AG09309 (cell line): ENCODE data around the gene KDM4C.
A peak's percentile ranks its signal among the peaks of the same experiment; 100 is the strongest.
"Not testable (repeated sequence)": the region's sequence is repeated elsewhere in the genome, so short reads cannot be mapped to it uniquely, and the experiment has no call there.

ENCODE experiments used
- DNase-seq: peaks from one replicate; pipeline ENCODE4 v3.0.0-alpha.2; 2010; ENCODE audit warnings: low read depth
- H3K4me3 ChIP-seq: 2 replicates; pipeline ENCODE4 v1.5.1; 2011; ENCODE audit warnings: mild to moderate bottlenecking, low read depth, low read length, moderate library complexity; ENCODE audit not compliant: control insufficient read depth
- TF ChIP-seq, protein P1 (sequence below): IDR thresholded peaks from 2 replicates; pipeline ENCODE4 v1.5.1; 2011; ENCODE audit warnings: mild to moderate bottlenecking, low read depth, low read length, inconsistent platforms; ENCODE audit not compliant: insufficient read depth, control insufficient read depth; ENCODE audit errors: missing control alignments

The KDM4C gene

DNA sequence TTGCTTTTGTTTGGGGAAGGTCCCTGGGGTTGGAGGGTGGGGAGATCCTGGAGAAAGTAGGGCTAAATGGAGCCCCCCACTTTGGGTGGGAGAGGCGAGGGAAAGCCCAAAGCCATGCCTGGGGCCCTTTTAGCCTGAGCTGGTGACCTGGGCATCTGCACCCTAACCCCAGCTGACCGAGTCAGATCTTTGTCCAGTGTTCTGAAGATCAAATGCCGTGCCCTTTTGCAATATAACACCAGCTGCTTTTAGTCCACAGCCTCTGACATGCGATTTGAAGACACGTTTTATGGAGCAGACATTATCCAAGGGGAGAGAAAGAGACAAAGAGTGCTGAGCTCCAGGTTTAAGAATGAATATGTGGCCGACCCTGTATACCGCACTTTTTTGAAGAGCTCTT, 416.5 kb downstream of the KDM4C start:
- no peak for DNase-seq
- no peak overlapping the region for H3K4me3 ChIP-seq

DNA sequence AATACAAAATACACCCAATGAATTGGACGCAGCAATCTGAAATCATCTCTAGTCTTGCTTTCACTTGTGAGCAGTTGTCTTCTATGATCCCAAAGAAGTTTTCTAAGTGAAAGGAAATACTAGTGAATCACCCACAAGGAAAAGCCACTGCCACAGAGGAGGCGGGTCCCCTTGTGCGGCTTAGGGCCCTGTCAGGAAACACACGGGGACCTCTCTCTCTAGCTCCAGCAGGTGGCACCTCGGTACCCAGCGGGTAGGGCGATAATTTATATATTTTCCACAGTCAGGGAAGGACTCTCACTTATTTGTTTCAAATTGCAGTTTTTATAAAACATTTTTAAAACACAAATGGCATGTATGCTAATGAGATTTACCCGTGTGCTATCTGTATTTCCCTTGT, 417.1 kb downstream of the KDM4C start:
- no peak overlapping the region for H3K4me3 ChIP-seq
- DNase-seq, result no peak
- TF ChIP-seq, protein P1, sequence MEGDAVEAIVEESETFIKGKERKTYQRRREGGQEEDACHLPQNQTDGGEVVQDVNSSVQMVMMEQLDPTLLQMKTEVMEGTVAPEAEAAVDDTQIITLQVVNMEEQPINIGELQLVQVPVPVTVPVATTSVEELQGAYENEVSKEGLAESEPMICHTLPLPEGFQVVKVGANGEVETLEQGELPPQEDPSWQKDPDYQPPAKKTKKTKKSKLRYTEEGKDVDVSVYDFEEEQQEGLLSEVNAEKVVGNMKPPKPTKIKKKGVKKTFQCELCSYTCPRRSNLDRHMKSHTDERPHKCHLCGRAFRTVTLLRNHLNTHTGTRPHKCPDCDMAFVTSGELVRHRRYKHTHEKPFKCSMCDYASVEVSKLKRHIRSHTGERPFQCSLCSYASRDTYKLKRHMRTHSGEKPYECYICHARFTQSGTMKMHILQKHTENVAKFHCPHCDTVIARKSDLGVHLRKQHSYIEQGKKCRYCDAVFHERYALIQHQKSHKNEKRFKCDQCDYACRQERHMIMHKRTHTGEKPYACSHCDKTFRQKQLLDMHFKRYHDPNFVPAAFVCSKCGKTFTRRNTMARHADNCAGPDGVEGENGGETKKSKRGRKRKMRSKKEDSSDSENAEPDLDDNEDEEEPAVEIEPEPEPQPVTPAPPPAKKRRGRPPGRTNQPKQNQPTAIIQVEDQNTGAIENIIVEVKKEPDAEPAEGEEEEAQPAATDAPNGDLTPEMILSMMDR, result no peak

More for the DNA sequence above, 416.5 kb downstream of the KDM4C start:
- TF ChIP-seq, protein P1, result no peak

DNA sequence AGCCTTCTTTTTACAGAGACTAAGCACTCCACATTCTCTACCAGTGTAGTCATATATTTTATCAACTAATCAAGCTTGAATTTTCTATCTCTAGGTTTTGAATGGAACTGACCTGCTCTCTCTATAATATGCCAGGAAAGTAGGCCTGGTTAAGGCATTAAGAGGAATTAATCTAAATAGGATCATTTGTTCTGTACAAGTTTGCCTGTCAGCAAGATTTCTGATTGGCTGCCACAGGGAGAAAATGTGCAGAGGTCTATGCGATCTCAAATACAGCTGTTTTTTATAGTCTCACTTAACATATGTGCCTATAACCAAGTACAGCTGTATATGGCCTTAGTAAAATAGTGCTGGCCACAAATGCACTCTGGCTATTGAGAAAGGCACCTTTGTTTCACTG, 418.8 kb downstream of the KDM4C start:
- TF ChIP-seq, protein P1, result no peak
- no peak for DNase-seq
- H3K4me3 ChIP-seq, result no peak overlapping the region

DNA sequence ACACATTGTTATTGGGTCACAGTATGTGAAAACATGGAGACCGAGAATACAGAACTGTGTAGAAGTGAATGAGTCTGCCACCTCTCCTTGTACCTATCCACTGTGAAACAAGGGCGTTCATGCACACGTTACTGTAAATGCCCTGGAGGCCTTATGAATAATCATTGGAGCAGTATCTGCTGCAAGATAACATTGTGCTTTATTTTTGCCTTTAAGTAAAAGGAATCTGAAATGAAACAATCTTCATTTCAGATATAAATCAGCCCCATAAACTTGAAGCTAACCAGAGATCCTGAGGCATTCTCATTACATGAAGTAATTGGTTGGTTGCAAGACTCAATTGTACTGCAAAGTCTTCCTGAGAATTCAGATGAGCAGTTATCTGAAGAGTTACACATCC, 419.6 kb downstream of the KDM4C start:
- DNase-seq, result no peak
- TF ChIP-seq, protein P1, result no peak
- no peak overlapping the region for H3K4me3 ChIP-seq

DNA sequence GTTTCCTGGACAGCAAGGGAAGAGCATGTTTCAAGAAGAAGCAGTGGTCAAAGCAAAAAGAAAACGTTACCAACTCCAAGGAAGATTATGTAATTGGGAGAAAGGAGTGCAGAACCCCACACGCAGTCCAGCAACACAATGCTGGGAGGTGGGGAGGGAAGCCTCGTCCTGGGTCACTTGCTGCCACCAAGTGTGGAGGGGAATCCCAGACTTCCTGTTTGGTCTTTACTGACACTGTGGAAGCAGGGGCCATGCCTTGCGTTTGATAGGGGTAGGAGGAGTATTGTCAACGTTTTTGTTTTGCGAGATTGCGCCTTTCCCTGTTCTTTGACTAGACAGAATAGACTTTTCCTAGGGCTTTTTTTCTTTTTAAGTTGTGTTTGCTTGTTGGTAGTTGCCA, 421.0 kb downstream of the KDM4C start:
- TF ChIP-seq, protein P1, result no peak
- DNase-seq, result no peak
- no peak overlapping the region for H3K4me3 ChIP-seq

DNA sequence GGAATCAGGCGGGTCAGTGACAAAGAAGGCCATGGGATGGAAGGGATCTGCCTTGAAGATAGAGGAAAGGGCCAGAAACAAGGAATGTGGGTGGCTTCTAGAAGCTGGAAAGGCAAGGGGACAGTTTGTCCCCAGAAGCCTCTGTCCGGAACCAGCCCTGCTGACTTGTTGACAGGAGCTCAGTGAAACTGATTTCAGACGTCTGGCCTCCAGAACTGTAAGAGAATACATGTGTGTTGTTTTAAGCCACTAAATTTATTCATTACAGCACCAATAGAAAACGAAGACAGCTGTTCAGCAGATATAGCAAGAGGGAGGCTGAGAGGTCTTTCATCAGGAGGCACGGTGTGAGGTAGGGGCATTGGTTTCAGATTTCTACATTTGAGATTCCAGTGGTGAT, 422.5 kb downstream of the KDM4C start:
- H3K4me3 ChIP-seq, result no peak overlapping the region
- no peak for DNase-seq
- TF ChIP-seq, protein P1, result no peak

DNA sequence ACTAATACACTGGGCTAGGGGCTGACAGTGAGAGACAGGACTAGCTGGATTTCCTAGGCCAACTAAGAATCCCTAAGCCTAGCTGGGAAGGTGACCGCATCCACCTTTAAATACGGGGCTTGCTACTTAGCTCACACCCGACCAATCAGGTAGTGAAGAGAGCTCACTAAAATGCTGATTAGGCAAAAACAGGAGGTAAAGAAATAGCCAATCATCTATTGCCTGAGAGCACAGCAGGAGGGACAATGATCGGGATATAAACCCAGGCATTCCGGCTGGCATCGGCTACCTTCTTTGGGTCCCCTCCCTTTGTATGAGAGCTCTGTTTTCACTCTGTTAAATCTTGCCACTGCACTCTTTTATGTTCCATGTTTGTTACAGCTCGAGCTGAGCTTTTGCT, 425.4 kb downstream of the KDM4C start:
- H3K4me3 ChIP-seq, DNase-seq: not testable (repeated sequence)

DNA sequence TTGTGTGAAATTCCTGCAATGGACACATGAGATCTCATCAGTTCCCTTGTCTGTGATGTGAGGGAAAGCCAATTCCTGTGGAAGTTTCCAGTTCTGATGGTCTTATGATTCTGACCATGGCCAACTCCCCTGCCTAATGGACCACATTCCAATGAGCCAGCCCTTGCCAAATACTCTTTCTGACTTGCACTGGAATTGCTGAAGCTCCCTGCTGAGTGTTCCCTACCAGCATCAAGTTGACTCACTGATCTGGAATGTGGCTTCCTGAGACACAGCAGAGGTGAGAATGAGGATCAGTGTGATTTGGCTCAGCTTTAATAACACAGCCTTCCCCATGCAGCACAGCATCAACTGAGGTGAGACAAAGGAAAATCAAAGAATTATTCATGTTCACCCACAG, 427.8 kb downstream of the KDM4C start:
- peak; percentile 63 for DNase-seq
- no peak overlapping the region for H3K4me3 ChIP-seq
- TF ChIP-seq, protein P1, result no peak
